Right cardiac atrium (tissue), 5 donors: ENCODE measurements around the gene UQCR10. TPM values are rescaled to one million over a fixed set of nuclear protein-coding genes. Genes with fewer than 3 reads are reported as not detected.
A peak's percentile ranks its signal among the peaks of the same experiment; 100 is the strongest.

Experiments
- ATAC-seq, 2 donors: fragments of 200-7000 bp; cut with Tn5 transposase; one replicate each; pipeline versions ENCODE4 v1.8.0 to v1.9.1; 2020; ENCODE audit warnings: moderate library complexity in 2 of 2, mild to moderate bottlenecking in 1 of 2
- DNase-seq, 3 donors: peaks; one replicate each; pipeline ENCODE4 v3.0.0-alpha.2; 2020
- H3K27ac ChIP-seq: one replicate; pipeline ENCODE4 v1.5.1; 2013; ENCODE audit warnings: mild to moderate bottlenecking, low read length, control low read depth, moderate library complexity
- H3K27me3 ChIP-seq: one replicate; pipeline ENCODE4 v1.6.1; 2013; ENCODE audit not compliant: control insufficient read depth, insufficient read depth
- H3K4me1 ChIP-seq: one replicate; pipeline ENCODE4 v1.6.1; 2013; ENCODE audit warnings: low read length; ENCODE audit not compliant: control insufficient read depth, insufficient read depth
- H3K4me3 ChIP-seq: one replicate; pipeline ENCODE4 v1.5.1; 2013; ENCODE audit warnings: low read length, control low read depth
- H3K9me3 ChIP-seq: one replicate; pipeline ENCODE4 v1.6.1; 2013; ENCODE audit warnings: low read length; ENCODE audit not compliant: control insufficient read depth
- WGBS: extraction: QIAGEN DNeasy Blood & Tissue Kit; methylation state at CpG from one replicate; pipeline ENCODE4 v1.1.7; 2013; 5-methylcytosine and 5-hydroxymethylcytosine counted together
- intact Hi-C, 4 donors: fragments of 100-400 bp; cut with DNase I; formaldehyde crosslinking; loops; one replicate each; pipeline versions ENCODE4 v1.11.0 to v1.14.0; 2022 to 2023
- polyA plus RNA-seq: library from polyadenylated mRNA; stranded (reverse); fragments of 200-250 nt; gene quantifications from one replicate; pipeline ENCODE4 v1.2.3, GENCODE V29; 2013
- total RNA-seq, 4 donors: library from RNA; stranded (reverse); fragmentation: NEBNext Ultra II Directional; extraction: Animal tissue kit (Norgen Biotek cat#: 25700); gene quantifications; one replicate each; pipeline ENCODE4 v1.2.1, GENCODE V29; 2021
- donor health status: healthy with polysubstance abuse.
- donor health status: DM: no; HTN: yes; CAD: no.
- donor health status: DM: no; HTN: no; CAD: no.
- donor health status: DM: no; HTN: yes; CAD: no; lungs with severe emphysema.
- donor health status: DM: yes; HTN: yes; CAD: no.

The UQCR10 gene
- total and polyA plus RNA-seq, 5 donors = 216 to 768 (median 281) TPM

- Histone ChIP-seq H3K27me3 (no peaks in the 10 kb centered on the region), H3K9me3 (no peaks in the 10 kb centered on the region), H3K27ac (no peak overlapping the region), H3K4me3 (no peak overlapping the region), H3K4me1 (no peaks in the 10 kb centered on the region)
- 79% methylated on average over 22 of the region's 22 CpGs for WGBS
- intact Hi-C loops = no loop called here
- DNase-seq (peak; percentile 63 to 81 (median 79)), ATAC-seq (peak; percentile 57 to 67)
These were observed 29.7 kb upstream of the UQCR10 start for GRCh38 chr22:29737251-29738117.

DNA sequence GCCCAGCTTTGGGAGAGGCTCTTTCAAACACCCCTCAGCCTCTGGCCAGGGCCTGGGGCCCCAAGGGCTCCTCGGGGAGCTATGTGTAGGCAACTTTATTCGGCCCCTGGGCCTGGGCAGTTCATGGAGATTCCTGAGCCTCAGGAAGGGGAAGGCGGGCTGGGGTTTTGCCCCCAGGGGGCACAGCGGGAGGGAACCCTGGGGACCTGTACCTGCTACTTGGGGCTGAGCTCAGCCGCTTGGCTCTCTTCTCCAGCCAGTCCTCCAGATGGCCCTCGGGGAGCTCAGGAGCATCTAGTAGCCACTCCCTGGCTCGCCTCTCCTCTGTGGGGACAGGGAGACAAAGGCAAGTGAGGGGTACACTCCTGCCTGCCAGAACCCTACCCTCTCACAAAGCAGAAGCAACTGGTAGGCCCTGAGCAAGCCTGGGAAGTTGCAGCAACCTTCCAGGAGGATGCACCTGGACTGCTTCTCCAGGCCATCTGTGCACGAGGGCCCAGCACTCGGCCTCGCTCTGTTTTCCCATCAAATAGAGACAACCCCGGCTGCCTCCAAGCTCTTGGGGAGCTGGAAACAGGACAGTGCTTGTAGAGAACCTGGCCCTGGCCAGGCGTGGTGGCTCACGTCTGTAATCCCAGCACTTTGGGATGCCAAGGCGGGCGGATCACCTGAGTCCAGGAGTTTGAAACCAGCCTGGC lies 28.9 kb upstream of the UQCR10 start:
- Histone ChIP-seq H3K4me1 (no peaks in the 10 kb centered on the region), H3K27me3 (no peaks in the 10 kb centered on the region), H3K9me3 (no peaks in the 10 kb centered on the region), H3K4me3 (no peak overlapping the region), H3K27ac (no peak overlapping the region)
- intact Hi-C loops = no loop called here
- DNase-seq (peak in 1 of 3 donors; percentile 16), ATAC-seq (no peak)
- 79% methylated on average over 15 of the region's 15 CpGs for WGBS

GRCh38 chr22:29739346-29739875 lies 27.8 kb upstream of the UQCR10 start:
- Histone ChIP-seq H3K4me3 (no peak overlapping the region), H3K4me1 (no peaks in the 10 kb centered on the region), H3K27ac (no peak overlapping the region), H3K27me3 (no peaks in the 10 kb centered on the region), H3K9me3 (no peaks in the 10 kb centered on the region)
- 90% methylated on average over 17 of the region's 17 CpGs for WGBS
- peak in 1 of 3 donors; percentile 42 for DNase-seq
- intact Hi-C loops = no loop called here
- ATAC-seq = no peak

DNA sequence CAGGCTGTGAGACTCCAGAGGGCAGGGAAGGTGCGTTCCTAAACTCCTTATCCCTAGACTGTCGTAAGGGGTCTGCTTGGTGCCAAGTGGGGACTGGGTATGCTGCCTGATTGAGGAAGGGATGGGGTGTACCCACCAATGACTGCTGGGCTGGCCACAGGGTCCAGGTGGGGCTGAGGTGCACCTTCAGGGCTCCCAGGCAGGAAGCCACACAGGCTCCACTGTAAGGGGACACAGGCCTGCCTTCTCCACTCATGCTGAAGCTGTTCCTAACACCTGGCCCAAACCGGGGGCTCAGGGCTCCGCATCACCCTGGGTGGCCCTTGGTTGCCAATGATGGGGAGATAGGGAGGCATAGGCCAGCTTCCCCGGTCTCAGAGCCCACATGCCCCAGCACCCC lies 27.0 kb upstream of the UQCR10 start:
- H3K4me3 ChIP-seq = no peak overlapping the region
- DNase-seq = peak in 1 of 3 donors; percentile 18
- intact Hi-C loops = no loop called here
- H3K27ac ChIP-seq = no peak overlapping the region
- no peaks in the 10 kb centered on the region for H3K27me3 ChIP-seq
- no peaks in the 10 kb centered on the region for H3K4me1 ChIP-seq
- H3K9me3 ChIP-seq = no peaks in the 10 kb centered on the region
- no peak for ATAC-seq
- WGBS = 95% methylated on average over 5 of the region's 5 CpGs

DNA sequence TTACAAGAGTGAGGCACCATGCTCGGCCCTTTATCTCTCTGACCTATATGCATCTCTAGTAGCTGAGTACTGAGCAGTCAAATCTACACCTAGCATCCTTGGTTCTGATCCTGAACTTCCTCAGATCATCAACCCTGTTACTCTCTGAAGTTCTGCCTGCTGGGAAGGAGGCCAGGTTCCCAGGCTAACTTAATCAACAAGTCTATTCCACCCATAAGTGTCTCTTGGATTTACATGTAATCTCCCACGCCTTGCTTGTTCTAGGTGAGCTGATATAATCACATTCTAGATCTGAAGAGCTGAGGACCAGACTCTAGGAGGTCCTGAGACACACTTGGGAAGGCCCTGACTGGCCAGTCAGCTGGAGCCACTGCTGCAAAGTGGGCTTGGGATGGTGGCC lies 25.2 kb upstream of the UQCR10 start:
- Histone ChIP-seq H3K4me3 (no peak overlapping the region), H3K4me1 (no peaks in the 10 kb centered on the region), H3K27ac (no peak overlapping the region), H3K27me3 (no peaks in the 10 kb centered on the region), H3K9me3 (no peaks in the 10 kb centered on the region)
- WGBS = 86% methylated on average over 2 of the region's 2 CpGs
- ATAC-seq = no peak
- intact Hi-C loops = no loop called here
- DNase-seq = peak in 1 of 3 donors; percentile 1

DNA sequence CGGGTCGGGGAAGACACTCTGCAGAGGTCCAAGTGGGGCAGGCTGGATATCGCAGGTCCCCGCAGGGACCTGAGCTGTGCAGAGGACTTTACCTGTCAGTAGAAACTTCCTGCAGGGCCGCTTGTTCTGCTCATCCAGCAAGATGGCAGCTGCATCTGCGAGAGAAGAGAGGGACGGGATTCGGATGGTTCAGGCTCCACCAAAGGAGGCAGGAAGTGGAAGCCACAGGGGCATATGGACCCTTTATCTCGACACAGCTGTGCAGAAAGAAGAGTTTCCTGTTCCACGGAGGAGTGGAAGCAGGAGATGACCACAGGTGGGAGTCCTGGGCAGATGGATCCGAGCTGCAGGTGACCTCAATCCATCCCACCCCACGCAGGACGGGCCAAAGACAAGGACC lies 24.8 kb upstream of the UQCR10 start:
- Histone ChIP-seq H3K4me1 (no peaks in the 10 kb centered on the region), H3K27me3 (no peaks in the 10 kb centered on the region), H3K9me3 (no peaks in the 10 kb centered on the region), H3K27ac (no peak overlapping the region), H3K4me3 (no peak overlapping the region)
- ATAC-seq (no peak), DNase-seq (peak in 1 of 3 donors; percentile 18)
- intact Hi-C loops = no loop called here
- 78% methylated on average over 13 of the region's 13 CpGs for whole genome bisulfite sequencing

DNA sequence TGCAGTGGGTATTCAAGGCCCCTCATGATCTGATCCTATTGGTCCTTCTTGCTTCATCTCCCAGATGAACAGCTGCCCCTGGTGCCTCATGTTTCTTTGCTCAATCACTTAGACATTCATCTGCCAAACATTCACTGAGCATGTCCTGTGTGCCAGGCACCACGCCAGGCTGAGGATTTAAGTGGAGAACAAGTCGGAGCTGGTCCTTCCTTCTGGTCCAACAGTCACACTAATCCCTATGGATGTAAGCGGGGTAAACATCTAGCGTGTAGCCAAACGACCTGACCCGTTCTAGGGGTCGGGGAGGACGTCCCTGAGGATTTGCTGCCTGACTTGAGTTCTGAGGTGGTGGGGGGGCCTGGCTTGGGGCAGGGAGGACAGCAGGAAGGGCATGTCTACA lies 22.3 kb upstream of the UQCR10 start:
- ATAC-seq (no peak), DNase-seq (peak; percentile 26 to 73 (median 57))
- no peak overlapping the region for H3K27ac ChIP-seq
- no peaks in the 10 kb centered on the region for H3K4me1 ChIP-seq
- H3K4me3 ChIP-seq = no peak overlapping the region
- 67% methylated on average over 8 of the region's 8 CpGs for WGBS
- no peaks in the 10 kb centered on the region for H3K27me3 ChIP-seq
- intact Hi-C loops = no loop called here
- no peaks in the 10 kb centered on the region for H3K9me3 ChIP-seq

GRCh38 chr22:29747832-29748231 lies 19.3 kb upstream of the UQCR10 start:
- intact Hi-C loops = no loop called here
- Histone ChIP-seq H3K27me3 (no peaks in the 10 kb centered on the region), H3K4me3 (no peak overlapping the region), H3K4me1 (no peaks in the 10 kb centered on the region), H3K9me3 (no peaks in the 10 kb centered on the region), H3K27ac (no peak overlapping the region)
- DNase-seq = peak in 1 of 3 donors; percentile 6
- WGBS = 90% methylated on average over 7 of the region's 7 CpGs
- no peak for ATAC-seq

GRCh38 chr22:29748248-29748893 lies 18.8 kb upstream of the UQCR10 start:
- Histone ChIP-seq H3K4me1 (no peaks in the 10 kb centered on the region), H3K27ac (no peak overlapping the region), H3K9me3 (no peaks in the 10 kb centered on the region), H3K27me3 (no peaks in the 10 kb centered on the region), H3K4me3 (no peak overlapping the region)
- ATAC-seq (no peak), DNase-seq (peak in 1 of 3 donors; percentile 40)
- intact Hi-C loops = no loop called here
- 91% methylated on average over 9 of the region's 9 CpGs for WGBS

GRCh38 chr22:29750029-29750428 lies 17.1 kb upstream of the UQCR10 start:
- no peaks in the 10 kb centered on the region for H3K4me1 ChIP-seq
- no peak for DNase-seq
- H3K27ac ChIP-seq = no peak overlapping the region
- 93% methylated on average over 3 of the region's 3 CpGs for WGBS
- no peak overlapping the region for H3K4me3 ChIP-seq
- intact Hi-C loops = no loop called here
- ATAC-seq = no peak
- H3K9me3 ChIP-seq = no peaks in the 10 kb centered on the region
- H3K27me3 ChIP-seq = no peaks in the 10 kb centered on the region
